ENCODE data around the gene EVI5.
"Not testable (repeated sequence)": the region's sequence is repeated elsewhere in the genome, so short reads cannot be mapped to it uniquely, and the experiment has no call there.

The EVI5 gene

GRCh38 chr1:92786111-92786901 lies 1.4 kb upstream of the EVI5 start:
- no peaks in the 10 kb centered on the region for H3K9me3 ChIP-seq (ENCODE audit: low read length)
- no peak overlapping the region for H2AFZ ChIP-seq (ENCODE audit: low read length)
- H4K20me1 ChIP-seq (ENCODE audit: insufficient read depth, low read length) = no peaks in the 10 kb centered on the region
- H3K36me3 ChIP-seq (ENCODE audit: insufficient read depth, low read length) = no peaks in the 10 kb centered on the region
- no peak overlapping the region for H3K27ac ChIP-seq (ENCODE audit: low read depth, low read length, poor library complexity, severe bottlenecking)
- no peaks in the 10 kb centered on the region for H3K79me2 ChIP-seq (ENCODE audit: insufficient read depth, low read length)
- no peaks in the 10 kb centered on the region for H3K9me2 ChIP-seq (ENCODE audit: low read depth, low read length)
- no peaks in the 10 kb centered on the region for H3F3A ChIP-seq (ENCODE audit: insufficient read depth, low read length)
- no peaks in the 10 kb centered on the region for H3K27me3 ChIP-seq (ENCODE audit: insufficient read depth, low read length)
- H3K4me3 ChIP-seq (ENCODE audit: low read depth, low read length, poor library complexity, severe bottlenecking) = no peak overlapping the region
- no peak overlapping the region for H3K9ac ChIP-seq (ENCODE audit: low read length)
- H3K4me2 ChIP-seq (ENCODE audit: low read length) = no peak overlapping the region
- H3K4me1 ChIP-seq (ENCODE audit: insufficient read depth, low read length, severe bottlenecking) = peaks cover 16% of the 10 kb centered on the region
- TF ChIP-seq EZH2 (IDR thresholded peaks at IDR 0.05; ENCODE audit: borderline replicate concordance, low read length) = no peak
- no peak for TF ChIP-seq CTCF (IDR thresholded peaks at IDR 0.05; ENCODE audit: low read length)

GRCh38 chr1:92784021-92784638 lies 778 bp downstream of the EVI5 start:
- H3K9me2 ChIP-seq (ENCODE audit: low read depth, low read length) = no peaks in the 10 kb centered on the region
- TF ChIP-seq CTCF (IDR thresholded peaks at IDR 0.05; ENCODE audit: low read length) (no peak), EZH2 (IDR thresholded peaks at IDR 0.05; ENCODE audit: borderline replicate concordance, low read length) (no peak)
- H3K4me2 ChIP-seq (ENCODE audit: low read length) = peak overlapping the region; percentile 88
- H3K27me3 ChIP-seq (ENCODE audit: insufficient read depth, low read length) = no peaks in the 10 kb centered on the region
- H3K79me2 ChIP-seq (ENCODE audit: insufficient read depth, low read length) = no peaks in the 10 kb centered on the region
- peaks cover 16% of the 10 kb centered on the region for H3K4me1 ChIP-seq (ENCODE audit: insufficient read depth, low read length, severe bottlenecking)
- no peaks in the 10 kb centered on the region for H3K9me3 ChIP-seq (ENCODE audit: low read length)
- no peak overlapping the region for H2AFZ ChIP-seq (ENCODE audit: low read length)
- H3K4me3 ChIP-seq (ENCODE audit: low read depth, low read length, poor library complexity, severe bottlenecking) = peak overlapping the region; percentile 74
- H3K36me3 ChIP-seq (ENCODE audit: insufficient read depth, low read length) = no peaks in the 10 kb centered on the region; the same call in 1 of the 2 replicates
- H3F3A ChIP-seq (ENCODE audit: insufficient read depth, low read length) = no peaks in the 10 kb centered on the region
- H4K20me1 ChIP-seq (ENCODE audit: insufficient read depth, low read length) = no peaks in the 10 kb centered on the region
- peak overlapping the region; percentile 61 for H3K9ac ChIP-seq (ENCODE audit: low read length)
- H3K27ac ChIP-seq (ENCODE audit: low read depth, low read length, poor library complexity, severe bottlenecking) = no peak overlapping the region

- not testable (repeated sequence) for H3K9ac ChIP-seq (ENCODE audit: low read length); H3K9me3 ChIP-seq (ENCODE audit: low read length); H3K27me3 ChIP-seq (ENCODE audit: insufficient read depth, low read length); H4K20me1 ChIP-seq (ENCODE audit: insufficient read depth, low read length); H3F3A ChIP-seq (ENCODE audit: insufficient read depth, low read length); H3K79me2 ChIP-seq (ENCODE audit: insufficient read depth, low read length); H3K27ac ChIP-seq (ENCODE audit: low read depth, low read length, poor library complexity, severe bottlenecking); H2AFZ ChIP-seq (ENCODE audit: low read length); H3K36me3 ChIP-seq (ENCODE audit: insufficient read depth, low read length); H3K9me2 ChIP-seq (ENCODE audit: low read depth, low read length)
- peak overlapping the region; percentile 74 for H3K4me3 ChIP-seq (ENCODE audit: low read depth, low read length, poor library complexity, severe bottlenecking)
- H3K4me2 ChIP-seq (ENCODE audit: low read length) = peak overlapping the region; percentile 88; the same call in 1 of the 2 replicates
- H3K4me1 ChIP-seq (ENCODE audit: insufficient read depth, low read length, severe bottlenecking) = peaks cover 16% of the 10 kb centered on the region
Measured at GRCh38 chr1:92783550-92783949, 1.4 kb downstream of the EVI5 start.

Data from OCI-LY1 (cell line).